Fibroblast of villous mesenchyme (primary cell): Measurements from ENCODE around the gene PTPN20. TPM values are rescaled to one million over a fixed set of nuclear protein-coding genes. Genes with fewer than 3 reads are reported as not detected.

Experiments
- DNase-seq: peaks from one replicate; pipeline ENCODE4 v3.0.0-alpha.2; 2010; ENCODE audit warnings: low read depth
- H3K4me3 ChIP-seq: 2 replicates; pipeline ENCODE4 v1.5.1; 2011; ENCODE audit warnings: low read depth, mild to moderate bottlenecking, low read length
- CTCF ChIP-seq: IDR thresholded peaks from 2 replicates; pipeline ENCODE4 v1.5.1; 2012; ENCODE audit warnings: low read depth, mild to moderate bottlenecking, low read length; ENCODE audit not compliant: insufficient read depth
- total RNA-seq: library from RNA; depleted of rRNA; stranded (reverse); fragments of >200 nt; gene quantifications from 2 replicates; pipeline ENCODE4 v1.2.3, GENCODE V29; 2012

The PTPN20 gene
- total RNA-seq, 1 donor = 0.43 TPM

- TF ChIP-seq CTCF = no peak
- no peak for DNase-seq
- H3K4me3 ChIP-seq = no peak overlapping the region
Observed at GRCh38 chr10:47025253-47025539, 114.0 kb downstream of the PTPN20 start.

- no peak for TF ChIP-seq CTCF
- no peak for DNase-seq
- H3K4me3 ChIP-seq = no peak overlapping the region
Observed at GRCh38 chr10:47025540-47026300, 114.5 kb downstream of the PTPN20 start.

GRCh38 chr10:47026301-47027107 lies 115.3 kb downstream of the PTPN20 start:
- H3K4me3 ChIP-seq = no peak overlapping the region
- no peak for TF ChIP-seq CTCF
- no peak for DNase-seq

- no peak overlapping the region for H3K4me3 ChIP-seq
- no peak for DNase-seq
- no peak for TF ChIP-seq CTCF
Observed at GRCh38 chr10:47027108-47027783, 116.0 kb downstream of the PTPN20 start.

GRCh38 chr10:47027784-47028260 lies 116.6 kb downstream of the PTPN20 start:
- H3K4me3 ChIP-seq = no peak overlapping the region
- no peak for DNase-seq
- no peak for TF ChIP-seq CTCF

GRCh38 chr10:47028466-47028865 lies 117.2 kb downstream of the PTPN20 start:
- TF ChIP-seq CTCF = no peak
- no peak for DNase-seq
- H3K4me3 ChIP-seq = no peak overlapping the region
